ENCODE results near the gene NBR1.
"Not testable (repeated sequence)": the region's sequence is repeated elsewhere in the genome, so short reads cannot be mapped to it uniquely, and the experiment has no call there.

Gene NBR1

DNA sequence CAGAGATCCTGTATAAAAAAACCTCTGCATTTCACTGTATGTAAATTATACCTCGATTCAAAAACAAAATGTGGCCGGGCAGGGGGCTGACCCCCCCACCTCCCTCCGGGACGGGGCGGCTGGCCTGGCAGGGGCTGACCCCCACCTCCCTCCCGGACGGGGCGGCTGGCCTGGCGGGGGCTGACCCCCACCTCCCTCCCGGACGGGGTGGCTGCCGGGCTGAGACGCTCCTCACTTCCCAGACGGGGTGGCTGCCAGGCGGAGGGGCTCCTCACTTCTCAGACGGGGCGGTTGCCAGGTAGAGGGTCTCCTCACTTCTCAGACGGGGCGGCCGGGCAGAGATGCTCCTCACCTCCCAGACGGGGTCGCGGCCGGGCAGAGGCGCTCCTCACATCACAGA is 11.8 kb upstream of the NBR1 start:
- not testable (repeated sequence) for DNase-seq (ENCODE audit: low read depth in 2 of 2)

DNA sequence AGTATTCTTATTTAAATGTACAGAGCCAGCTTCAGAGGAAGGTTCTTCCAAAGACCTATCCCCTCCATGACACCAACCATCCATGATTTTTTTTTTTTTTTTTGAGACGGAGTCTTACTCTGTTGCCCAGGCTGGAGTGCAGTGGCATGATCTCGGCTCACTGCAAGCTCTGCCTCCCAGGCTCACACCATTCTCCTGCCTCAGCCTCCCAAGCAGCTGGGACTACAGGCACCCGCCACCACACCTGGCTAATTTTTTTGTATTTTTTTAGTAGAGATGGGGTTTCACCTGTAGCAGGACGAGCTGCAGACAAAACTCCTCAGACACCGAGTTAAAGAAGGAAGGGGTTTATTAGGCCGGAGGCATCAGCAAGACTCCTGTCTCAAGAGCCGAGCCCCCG is 11.1 kb upstream of the NBR1 start:
- DNase-seq (ENCODE audit: low read depth in 2 of 2): not testable (repeated sequence)

DNA sequence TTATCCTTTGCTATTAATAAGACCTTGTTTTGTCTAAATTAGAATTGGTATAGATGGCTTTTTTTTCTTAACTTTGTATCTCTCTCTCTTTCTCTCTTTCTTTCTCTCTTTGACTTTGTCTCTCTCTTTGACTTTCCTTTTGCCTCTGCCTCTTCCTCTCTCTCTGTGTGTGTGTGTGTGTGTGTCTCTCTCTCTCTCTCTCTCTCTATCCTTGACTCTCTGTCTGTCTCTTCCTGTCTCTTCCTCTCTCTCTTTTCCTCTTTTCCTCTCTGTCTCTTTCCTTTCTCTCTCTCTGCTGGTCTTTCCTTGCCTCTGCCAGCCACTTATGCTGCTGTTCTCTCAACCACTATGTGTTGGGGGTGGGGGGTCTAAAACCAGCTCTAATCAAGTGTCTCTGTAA is 5.0 kb upstream of the NBR1 start:
- not testable (repeated sequence) for DNase-seq (ENCODE audit: low read depth in 2 of 2)

DNA sequence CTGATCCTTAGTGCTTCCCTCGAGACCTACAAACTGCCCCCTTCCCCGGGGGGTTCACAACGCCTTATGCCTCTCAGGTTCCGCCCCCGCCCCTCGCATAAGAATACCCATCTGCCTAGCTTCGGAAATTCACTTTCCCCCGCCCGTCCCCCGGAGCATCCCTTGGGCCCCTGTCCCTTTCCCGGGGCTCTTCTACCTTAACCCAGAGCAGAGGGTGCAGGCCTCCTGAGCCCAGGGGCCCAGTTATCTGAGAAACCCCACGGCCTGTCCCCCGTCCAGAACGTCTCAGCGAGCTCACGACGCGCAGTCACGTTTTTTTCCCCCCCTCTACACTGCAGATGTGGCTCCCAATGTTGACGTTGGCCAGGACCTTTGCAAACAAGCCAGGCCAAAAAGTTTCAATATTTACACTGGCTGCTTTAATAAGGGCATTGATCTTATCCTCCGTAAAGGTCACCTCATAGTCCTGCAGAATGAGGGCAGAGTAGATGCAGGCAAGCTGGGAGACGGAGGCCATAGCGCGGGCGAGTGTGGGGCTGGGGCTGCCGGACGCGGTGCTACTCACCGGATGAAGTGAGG is 1.4 kb upstream of the NBR1 start:
- no peak for DNase-seq (ENCODE audit: low read depth in 2 of 2)

DNA sequence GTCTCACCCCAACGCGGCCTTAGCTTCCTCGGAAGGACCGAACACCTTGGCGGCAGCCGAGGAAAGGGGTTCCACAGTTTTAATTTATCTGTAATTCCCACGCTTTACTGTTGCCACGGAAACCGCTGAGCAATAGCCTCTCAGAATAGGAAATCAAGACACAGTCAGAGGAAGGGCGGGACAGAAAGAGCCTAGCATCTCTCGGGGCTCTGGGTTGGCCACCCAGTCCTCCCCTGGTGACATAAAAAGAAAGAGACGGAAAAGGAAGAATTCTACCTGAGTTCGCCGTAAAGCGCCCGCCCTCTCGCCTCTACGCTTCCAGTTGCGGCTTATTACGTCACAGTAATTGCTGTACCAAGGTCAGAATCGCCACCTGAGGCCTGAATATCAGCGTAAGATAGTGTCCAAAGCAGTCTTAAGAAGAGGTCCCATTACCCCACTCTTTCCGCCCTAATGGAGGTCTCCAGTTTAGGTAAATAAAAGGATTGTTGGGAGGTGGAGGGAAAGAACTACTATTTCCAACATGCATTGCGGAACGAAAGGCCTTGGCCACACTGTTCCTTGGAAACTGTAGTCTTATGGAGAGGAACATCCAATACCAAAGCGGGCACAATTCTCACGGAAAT is 761 bp upstream of the NBR1 start:
- peak; percentile 78 to 79 for DNase-seq (ENCODE audit: low read depth in 2 of 2)

DNA sequence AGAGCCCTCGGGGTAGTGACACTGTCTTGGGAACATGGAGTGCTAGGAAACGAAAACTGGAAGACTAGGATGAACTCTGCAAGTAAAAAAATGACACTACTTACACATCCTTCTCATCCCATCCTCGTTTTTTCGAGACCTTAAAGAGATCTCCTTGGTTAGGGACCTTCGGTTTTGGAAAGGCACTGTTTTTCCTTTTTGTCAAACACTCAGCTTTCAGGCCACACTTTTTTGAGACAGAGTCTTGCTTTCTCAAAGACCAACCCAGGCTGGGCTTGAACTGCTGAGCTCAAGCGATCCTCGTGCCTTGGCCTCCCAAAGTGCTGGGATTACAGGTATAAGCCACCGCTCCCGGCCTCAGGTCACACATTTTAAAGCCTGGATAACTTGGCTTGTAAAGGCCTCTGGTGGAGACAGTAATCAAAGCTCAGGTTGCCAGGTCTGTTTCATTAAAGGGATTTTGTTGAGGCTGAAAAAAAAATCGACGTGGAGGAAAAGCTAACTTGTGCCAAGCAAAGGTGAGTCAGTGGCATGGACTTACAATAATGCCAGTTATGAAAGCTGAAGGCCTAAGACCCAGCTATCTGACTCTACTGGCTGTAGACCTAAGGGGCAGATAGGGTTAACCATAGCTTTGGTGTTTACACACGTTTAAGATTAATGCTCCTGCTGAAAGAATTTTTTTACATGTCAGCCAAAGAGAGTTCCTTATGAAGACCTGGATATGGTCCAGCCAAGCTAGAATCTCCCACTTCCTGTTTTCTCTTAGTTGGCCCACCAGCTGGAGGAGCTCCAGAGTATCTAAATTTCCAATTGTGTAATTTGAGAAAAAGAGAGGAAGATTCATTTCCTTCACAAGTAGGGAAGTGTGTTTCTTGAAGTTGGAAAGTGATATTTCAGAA is 823 bp downstream of the NBR1 start:
- DNase-seq (ENCODE audit: low read depth in 2 of 2): peak; percentile 88 to 91

DNA sequence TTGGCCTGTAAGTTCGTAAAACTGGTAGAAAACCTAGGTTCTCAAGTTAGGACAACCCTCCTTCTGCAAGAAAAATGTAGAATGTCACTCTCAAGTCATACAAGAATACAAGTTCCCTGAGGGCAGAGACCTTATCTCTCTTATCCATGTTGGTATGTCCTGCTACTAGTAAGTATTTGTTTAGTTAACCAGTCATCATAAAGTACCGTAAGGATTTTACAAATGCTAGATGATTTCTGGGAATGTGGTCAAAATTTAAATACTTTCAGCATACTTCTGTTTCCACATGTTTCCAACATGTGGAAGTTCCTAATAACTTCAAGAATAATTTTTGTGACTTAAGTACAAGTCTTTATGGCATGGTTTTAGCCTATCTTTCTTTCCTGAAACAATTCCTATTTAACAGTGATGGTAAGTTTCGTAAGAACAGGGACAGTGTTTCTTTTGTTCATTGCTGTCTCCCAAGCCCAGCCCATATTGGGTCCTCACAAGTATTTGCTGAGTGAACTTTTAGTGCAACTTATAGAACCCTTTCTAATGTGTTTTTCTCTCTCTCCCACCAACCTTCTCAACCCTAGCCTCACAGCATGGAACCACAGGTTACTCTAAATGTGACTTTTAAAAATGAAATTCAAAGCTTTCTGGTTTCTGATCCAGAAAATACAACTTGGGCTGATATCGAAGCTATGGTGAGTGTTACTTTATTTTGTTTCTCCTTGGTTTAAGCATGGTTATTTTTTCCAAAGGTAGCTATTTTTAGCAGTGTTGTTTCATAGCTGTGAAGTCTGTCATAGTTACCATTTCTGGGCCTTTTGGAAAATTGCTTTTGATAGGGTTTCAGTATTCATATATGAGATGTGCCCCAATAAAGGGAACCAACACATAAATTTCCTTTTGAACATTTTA is 4.5 kb downstream of the NBR1 start:
- peak; percentile 61 to 64 for DNase-seq (ENCODE audit: low read depth in 2 of 2)

DNA sequence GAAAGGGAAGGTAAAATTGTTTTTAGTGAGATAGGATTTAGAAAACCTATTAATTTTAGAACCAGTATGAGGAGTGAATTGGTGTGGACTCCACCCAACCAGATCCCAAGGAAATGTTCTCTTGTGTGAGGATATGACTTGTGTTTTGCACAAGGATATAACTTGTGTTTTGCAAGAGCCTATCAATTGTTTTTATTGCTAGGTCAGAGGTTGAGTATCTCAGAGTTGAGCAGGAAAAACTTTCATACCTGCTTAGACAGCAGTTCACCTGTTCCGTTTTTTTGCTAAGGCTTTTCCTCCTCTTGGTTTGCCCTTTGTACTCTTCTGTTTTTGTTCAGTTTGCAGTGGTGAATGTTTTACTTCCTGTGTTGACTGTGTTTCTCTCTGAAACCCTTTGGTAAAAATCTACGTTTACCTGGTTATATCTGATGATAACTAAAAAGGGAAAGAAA is 5.1 kb downstream of the NBR1 start:
- no peak for DNase-seq (ENCODE audit: low read depth in 2 of 2)

DNA sequence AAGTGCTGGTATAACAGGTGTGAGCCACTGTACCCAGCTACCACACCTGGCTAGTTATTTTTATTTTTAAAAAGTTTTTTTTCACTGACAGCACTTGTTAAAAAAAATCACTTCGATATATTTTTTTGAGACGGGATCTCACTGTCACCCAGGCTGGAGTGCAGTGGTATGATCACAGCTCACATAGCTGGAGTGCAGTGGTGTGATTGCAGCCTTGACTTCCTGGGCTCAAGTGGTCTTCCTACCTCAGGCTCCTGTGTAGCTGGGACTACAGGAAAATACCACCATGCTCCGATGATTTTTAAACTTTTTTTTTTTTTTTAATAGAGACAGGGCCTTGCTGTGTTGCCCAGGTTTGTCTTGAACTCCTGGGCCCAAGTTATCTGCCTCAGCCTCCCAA is 12.9 kb downstream of the NBR1 start:
- no peak for DNase-seq (ENCODE audit: low read depth in 2 of 2)

DNA sequence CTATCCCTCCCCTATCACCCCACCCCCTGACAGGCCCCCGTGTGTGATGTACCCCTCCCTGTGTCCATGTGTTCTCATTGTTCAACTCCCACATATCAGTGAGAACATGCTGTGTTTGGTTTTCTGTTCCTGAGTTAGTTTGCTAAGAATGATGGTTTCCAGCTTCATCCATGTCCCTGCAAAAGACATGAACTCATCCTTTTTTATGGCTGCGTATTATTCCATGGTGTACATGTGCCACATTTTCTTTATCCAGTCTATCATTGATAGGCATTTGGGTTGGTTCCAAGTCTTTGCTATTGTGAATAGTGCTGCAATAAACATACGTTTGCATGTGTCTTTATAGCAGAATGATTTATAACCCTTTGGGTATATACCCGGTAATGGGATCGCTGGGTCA is 15.6 kb downstream of the NBR1 start:
- DNase-seq (ENCODE audit: low read depth in 2 of 2): not testable (repeated sequence)

DNA sequence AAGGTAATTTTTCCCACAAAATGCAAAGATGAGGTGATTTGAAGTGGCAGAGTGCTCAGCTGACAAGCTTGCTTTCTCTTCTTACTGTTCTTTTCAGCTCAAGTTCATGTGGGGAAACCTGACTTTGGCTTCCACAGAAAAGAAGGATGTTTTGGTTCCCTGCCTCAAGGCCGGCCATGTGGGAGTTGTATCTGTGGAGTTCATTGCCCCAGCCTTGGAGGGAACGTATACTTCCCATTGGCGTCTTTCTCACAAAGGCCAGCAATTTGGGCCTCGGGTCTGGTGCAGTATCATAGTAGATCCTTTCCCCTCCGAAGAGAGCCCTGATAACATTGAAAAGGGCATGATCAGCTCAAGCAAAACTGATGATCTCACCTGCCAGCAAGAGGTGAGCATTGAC is 22.2 kb downstream of the NBR1 start:
- DNase-seq (ENCODE audit: low read depth in 2 of 2): no peak

DNA sequence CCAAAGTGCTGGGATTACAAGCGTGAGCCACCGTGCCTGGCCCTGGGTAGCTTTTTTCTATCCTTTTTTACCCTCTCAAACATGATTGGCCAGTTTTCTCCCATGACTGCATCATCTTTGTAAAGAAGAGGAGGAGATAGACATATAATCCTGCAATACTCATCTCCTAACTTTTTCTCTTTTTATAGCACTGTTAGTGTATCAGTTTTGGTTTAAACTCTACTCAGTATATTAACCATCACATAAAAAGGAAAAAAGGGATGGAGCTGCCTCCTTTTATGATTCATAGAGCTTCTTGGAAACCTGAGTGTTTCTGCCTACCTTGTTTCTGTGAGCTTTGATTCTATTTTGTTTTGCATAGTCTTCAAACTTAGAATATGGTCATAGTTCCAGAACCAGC is 28.6 kb downstream of the NBR1 start:
- no peak for DNase-seq (ENCODE audit: low read depth in 2 of 2)

DNA sequence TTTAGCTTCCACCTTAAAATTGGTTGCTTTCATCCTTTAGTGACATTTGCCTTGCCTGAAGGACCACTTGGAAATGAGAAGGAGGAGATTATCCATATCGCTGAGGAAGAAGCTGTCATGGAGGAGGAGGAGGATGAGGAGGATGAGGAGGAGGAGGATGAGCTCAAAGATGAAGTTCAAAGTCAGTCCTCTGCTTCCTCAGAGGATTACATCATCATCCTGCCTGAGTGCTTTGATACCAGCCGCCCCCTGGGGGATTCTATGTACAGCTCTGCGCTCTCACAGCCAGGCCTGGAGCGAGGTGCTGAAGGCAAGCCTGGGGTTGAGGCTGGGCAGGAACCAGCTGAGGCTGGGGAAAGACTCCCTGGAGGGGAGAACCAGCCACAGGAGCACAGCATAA is 29.1 kb downstream of the NBR1 start:
- DNase-seq (ENCODE audit: low read depth in 2 of 2): no peak

DNA sequence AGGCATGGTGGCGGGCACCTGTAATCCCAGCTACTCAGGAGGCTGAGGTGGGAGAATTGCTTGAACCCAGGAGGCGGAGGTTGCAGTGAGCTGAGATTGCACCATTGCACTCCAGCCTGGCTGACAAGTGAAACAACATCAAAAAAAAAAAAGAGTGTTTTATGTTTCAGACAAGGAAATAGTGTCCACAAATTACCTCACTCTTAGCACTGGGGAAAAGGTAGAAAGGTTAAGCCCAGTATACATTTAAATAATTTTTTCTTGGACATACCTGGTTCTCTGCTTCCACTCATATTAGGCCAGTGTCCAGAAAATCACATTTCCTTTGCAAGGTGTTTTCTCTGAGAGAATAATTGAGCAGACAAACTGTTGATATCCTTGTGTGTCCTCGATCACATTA is 32.0 kb downstream of the NBR1 start:
- not testable (repeated sequence) for DNase-seq (ENCODE audit: low read depth in 2 of 2)

DNA sequence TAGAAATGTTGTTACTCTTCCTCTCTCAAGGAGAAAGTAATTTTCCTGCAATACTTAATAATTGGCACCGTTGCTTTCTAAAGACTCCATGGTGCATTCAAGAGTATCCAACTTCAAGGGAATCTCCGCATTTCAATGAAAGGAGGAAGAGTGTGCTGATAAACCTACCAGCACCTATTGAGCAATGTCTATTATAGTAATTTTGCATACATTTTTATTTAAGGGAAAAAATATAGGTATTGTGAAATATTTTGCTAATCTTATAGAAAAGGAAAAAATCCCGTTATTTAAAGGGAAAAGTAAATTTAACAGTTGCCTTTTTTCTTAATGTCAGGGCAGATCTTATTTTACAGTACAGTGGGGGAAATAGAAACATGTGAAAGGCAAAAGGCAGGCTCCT is 39.6 kb downstream of the NBR1 start:
- no peak for DNase-seq (ENCODE audit: low read depth in 2 of 2)

DNA sequence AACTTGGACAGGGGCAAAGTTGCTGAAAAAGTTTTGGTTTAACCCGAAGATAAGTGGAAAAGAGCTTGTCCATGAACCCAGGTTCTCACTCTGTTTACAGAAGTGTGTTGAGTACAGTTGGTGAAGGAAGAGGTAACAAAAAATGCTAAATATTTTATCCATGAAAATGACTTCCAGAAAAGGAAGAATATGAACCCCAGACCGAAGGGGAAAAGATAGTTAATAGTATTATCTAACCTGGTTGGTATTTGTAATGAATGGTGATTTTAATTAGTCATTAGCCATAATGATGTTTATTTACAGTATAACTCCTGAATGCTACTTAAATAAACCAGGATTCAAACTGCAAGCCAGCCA is 40.1 kb downstream of the NBR1 start:
- no peak for DNase-seq (ENCODE audit: low read depth in 2 of 2)

DNA sequence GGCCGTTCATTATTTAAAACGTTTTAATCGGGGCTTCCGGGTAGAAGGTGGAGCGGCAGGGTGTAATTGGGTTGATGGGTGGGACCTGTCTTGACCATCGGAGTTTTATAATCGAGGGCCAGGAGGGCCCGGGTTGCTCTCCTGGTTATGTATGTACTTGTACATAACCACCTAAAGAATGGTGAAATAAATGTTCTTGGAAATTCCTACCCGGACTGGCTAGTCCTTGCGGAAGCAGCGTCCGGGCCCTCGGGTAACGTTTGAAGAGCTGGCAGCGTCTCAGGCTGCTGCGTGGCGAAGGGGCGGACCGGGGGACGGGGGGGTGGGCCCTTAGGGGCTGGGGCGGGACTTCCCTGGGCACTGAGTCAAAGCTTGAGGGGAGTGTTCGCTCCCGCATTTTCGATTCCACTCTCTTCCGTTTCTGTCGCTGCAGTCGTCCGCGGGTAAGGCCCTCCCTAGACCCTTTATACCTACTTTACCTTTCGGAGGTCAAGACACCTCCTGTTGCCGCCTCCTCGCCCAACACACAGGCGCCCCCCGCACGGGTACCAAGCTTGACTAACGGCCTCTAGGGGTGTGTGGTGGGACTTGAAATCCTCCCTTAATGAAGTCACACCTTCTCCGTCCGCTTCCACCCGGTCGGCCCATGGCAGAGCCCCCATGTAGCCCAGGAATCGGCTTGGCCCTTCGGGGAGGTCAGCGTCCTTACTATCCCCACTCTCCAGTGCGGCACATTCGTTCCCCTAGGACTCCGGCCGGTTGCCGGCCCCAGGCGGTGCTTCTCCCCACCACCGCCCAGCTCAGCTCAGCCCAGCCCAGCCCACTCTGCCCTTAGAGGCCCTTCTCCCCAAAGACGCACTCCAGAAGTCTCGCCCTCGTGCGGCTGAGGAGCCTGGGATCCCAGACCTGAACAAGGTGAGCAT is 40.7 kb downstream of the NBR1 start, which contains the start of gene TMEM106A:
TMEM106A (plus strand) TSS at position 396 of the 923 bp plus-strand sequence. CDS start 1,167 bp downstream, outside the sequence.
- peak; percentile 66 to 67 for DNase-seq (ENCODE audit: low read depth in 2 of 2)

DNA sequence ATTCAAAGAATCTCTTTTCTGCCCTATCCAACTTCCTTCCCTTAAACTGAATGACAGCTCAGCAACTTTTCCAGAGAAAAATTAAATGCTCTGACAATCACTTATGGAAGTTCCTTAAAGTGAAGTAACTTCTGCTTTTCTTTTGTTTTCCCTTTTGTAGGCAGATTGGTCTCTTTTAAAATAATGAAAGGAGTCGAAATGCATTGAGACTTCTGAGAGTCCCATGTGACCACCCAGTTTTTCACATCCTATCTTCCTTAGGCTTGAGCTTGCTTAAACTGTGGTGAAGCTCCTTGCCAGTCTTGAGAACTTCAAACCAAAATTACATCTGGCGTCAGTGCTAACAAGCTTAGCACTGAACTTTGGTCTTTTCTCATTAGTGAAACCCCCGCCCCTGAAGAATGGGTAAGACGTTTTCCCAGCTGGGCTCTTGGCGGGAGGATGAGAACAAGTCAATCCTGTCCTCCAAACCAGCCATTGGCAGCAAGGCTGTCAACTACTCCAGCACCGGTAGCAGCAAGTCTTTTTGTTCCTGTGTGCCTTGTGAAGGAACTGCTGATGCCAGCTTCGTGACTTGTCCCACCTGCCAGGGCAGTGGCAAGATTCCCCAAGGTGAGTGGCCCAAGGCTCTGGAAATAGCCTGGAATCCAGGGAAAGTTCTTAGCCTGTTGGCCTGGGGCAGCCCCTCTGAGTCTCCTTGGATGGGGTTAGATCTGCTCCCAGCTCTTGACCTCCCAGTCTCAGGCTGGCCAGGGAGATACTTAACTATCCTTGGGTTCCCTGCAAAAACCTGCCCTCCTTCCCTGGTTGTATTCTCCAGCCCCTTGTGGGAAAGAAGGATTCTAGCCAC is 41.9 kb downstream of the NBR1 start:
- DNase-seq (ENCODE audit: low read depth in 2 of 2): no peak

DNA sequence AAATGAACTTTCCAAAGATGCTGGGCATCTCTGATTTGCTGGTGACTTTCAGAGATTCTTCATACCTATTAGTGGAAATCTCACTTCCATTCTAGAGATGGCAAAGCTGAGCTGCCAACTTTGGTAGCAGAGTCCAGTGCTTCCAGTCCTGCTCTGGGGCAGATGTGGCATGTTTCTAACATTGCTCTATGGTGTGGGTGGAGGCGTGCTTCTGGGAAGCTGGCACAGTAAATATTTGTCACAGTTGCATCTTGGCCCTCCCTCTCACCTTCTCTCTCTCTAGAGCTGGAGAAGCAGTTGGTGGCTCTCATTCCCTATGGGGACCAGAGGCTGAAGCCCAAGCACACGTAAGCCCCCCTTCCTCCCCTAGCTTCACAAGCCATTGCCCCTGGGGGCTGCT is 42.5 kb downstream of the NBR1 start:
- DNase-seq (ENCODE audit: low read depth in 2 of 2): no peak

DNA sequence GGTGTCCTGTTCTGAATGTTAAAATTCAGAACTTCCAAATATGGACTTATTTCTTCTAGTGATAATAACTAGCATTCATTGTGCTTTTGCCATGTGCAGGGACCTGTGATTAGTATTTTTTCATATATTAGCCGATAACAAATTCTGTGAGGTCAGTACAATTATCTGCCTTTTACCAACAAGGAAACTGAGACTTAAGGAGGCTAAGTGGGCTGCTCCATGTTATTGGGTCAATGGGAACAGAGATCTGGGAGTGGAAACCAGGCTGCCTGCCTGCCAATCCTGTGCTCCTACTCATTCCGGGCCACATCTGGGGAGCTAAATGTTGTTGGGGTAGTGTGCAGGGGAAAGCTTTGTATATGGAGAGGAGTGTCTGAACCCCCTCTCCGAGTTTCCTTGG is 44.3 kb downstream of the NBR1 start:
- DNase-seq (ENCODE audit: low read depth in 2 of 2): no peak
